ENCODE results near the gene CFAP54.

DNA sequence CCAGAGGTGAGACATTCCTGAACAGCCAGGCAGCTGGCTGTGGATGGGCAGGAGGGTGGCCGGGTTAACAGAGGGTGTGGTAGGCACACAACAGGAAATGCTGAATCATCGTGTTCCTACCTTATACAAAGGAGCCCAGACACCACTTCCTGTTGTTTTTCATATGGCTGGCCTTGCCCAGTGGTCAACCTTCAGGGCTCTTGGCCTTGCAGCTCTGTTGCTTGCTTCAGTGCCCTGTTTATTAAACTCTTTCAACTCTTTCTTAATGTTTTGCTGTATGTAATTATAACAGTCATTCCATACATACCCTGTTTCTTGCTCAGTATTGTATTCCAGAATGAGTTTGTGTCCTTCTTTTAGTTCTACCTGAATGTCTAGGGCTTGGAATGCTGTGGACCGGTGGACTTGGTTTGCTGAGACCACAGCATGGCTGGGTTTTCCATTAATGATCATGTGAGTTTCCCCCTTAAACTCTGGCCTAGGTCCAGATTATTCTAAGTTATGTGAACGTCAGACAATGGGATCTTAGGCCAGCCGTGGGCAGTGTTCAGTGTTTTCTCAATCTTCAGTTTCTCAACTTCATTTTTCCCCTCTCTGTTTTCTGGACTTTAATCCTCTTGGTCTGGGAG is 11.9 kb downstream of the CFAP54 start:
- no peak for TF ChIP-seq CTCF (IDR thresholded peaks at IDR 0.05)
- no peak for TF ChIP-seq POLR2A (IDR thresholded peaks at IDR 0.05)
